HG03064 (cell line): ENCODE results near the gene PROSER3.
A peak's percentile ranks its signal among the peaks of the same experiment; 100 is the strongest.

Experiments used
- ATAC-seq: cut with Tn5 transposase; IDR thresholded peaks from one replicate; pipeline ENCODE4 v1.9.1; 2021; ENCODE audit warnings: low read depth; ENCODE audit not compliant: unreplicated experiment

Gene PROSER3

DNA sequence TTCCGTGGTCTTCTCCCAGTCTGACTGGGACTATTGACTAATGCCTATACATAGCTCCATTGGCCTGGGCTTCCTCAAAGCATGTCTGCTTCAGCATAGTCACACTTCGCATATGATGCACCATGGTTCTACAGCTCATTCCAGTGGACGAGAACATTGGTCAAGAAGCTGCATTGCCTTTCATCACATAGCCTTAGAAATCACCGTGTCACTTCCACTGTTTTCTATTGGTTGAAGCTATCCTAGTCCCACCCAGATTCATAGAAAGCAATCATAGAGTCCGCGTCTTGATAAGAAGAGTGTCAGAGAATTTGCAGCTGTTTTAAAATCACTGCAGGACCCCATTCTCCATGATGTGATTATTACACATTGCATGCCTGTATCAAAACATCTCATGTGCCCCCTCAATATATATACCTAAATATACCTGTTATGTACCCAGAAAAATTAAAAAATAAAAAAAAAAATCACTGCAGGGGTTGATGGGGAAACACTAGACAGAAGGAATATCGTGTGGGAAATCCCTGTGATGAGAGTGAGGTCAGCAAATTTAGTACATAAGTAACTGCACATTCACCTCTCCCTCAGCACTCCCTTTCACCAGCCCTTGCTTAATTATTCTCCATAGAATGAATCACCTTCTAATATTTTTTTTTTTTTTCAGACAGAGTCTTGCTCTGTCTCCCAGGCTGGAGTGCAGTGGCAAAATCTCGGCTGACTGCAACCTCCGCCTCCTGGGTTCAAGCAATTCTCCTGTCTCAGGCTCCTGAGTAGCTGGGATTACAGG lies 15.2 kb downstream of the PROSER3 start:
- no peak for ATAC-seq

DNA sequence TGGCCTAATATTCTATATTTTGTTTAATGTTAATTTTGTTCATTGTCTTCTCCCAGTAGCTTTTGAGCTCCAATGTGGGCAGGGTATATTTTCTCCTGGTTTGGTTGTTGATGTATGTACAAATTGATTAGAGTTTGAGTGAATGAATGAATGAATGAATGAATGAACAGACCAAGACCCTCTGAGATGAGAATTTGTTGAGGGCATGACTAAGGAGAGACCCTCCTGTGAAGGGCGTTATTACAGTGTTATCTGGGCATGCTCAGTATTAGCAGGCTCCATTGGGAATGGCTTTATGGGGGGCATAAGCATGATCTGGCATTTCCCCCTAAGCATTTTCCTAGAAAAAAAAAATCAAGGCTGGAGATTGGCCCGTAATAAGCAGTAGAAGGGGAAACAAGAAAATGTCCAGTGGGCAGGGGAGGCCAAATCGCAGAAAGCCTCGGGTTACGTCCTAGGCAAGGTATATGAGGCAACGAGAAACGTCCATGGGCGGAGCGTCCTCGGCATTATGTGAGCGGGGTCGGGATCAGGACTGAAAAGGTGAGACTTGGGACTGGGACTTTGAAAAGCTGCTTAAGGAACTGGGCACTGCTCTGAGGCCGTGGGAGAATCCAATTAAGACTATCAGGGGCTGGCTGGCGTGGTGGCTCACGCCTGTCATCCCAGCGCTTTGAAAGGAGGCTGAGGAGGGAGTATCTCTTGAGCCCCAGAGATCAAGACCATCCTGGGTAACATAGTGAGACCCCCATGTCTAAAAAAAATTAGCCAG lies 16.5 kb downstream of the PROSER3 start:
- ATAC-seq, result no peak

DNA sequence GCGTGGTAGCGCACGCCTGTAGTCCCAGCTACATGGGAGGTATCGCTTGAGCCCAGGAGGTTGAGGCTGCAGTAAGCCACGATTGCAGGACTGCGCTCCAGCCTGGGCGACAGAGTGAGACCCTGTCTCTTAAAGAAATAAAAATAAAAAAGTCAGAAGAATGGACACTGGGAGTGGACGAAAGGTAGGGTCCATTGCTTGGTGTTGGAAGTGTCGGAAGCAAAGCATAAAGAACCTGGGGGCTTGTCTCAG lies 17.0 kb downstream of the PROSER3 start:
- ATAC-seq, result no peak

DNA sequence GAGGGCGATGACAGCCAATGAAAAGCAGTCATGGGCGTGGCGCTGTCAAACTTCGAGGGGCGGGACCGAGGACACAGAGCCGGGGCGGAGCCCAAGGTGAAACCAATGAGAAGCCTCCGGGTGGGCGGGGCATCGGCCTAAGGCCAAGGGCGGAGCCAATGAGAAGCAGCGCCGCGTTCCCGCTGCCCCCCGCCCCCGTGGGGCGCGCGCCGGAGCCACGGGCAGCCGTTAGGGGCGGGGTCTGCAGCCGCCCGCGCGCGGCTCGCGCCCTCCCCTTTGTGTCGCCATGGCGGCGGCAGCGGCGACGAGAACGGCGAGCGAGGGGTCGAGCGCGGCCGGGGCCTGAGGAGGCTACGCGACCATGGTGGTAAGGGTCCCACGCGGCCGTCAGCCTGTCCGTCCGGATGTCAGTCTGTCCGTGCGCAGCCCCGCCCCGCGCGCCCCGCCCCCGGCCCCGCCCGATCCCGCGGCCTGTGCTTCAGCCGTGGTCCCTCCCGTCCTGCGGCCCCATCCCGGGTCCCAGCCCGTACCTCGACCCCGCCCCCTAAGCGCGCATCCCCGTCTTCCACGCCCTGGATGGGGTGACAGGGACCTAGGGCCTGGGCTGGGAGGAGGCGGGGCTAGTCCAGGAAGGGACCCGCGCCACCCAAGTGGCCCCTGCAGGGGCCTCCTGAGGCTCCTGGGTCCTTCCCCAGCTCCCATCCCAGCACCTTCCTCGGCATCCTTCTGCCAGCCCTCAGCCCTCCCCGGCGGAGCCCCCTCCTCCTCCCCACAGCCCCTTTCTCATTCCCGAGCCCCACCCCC lies 17.5 kb downstream of the PROSER3 start, which contains the start of gene ARHGAP33:
TSS of gene ARHGAP33 (plus strand) at position 267 of the 804 bp plus-strand sequence. CDS start at position 362, 95 bp downstream.
- peak; percentile 78 for ATAC-seq

DNA sequence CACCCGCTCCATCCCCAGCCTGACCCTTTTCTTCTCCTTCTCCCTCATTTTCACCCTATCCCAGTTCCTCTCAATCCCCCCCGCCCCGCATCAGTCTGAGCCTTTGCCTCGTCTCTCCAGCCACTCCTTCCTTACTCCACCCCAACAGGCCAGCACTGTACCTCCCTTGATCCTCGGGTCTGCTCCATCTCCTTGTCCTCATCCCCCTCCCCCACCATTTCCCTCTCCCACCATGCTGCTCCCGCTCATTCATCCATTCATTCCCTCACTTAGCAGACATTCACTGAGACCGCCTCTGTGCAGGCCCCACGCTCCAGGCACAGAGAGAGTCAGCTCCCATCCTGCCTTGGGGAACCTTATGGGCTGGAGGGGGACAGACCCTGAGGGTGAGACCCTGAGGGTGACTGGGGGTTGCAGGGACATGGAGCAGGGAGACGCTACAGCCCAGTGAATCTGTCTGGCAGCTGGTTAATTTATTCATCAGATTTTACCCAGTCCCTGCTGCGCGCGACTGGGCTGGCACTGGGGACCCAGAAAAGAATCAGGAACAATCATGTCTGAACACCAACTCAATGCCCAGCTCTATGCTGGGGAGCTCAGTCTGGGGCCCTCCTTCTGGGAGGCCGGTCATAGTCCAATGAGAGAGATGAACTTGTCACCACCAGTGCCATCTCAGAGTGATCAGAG lies 18.3 kb downstream of the PROSER3 start:
- no peak for ATAC-seq

DNA sequence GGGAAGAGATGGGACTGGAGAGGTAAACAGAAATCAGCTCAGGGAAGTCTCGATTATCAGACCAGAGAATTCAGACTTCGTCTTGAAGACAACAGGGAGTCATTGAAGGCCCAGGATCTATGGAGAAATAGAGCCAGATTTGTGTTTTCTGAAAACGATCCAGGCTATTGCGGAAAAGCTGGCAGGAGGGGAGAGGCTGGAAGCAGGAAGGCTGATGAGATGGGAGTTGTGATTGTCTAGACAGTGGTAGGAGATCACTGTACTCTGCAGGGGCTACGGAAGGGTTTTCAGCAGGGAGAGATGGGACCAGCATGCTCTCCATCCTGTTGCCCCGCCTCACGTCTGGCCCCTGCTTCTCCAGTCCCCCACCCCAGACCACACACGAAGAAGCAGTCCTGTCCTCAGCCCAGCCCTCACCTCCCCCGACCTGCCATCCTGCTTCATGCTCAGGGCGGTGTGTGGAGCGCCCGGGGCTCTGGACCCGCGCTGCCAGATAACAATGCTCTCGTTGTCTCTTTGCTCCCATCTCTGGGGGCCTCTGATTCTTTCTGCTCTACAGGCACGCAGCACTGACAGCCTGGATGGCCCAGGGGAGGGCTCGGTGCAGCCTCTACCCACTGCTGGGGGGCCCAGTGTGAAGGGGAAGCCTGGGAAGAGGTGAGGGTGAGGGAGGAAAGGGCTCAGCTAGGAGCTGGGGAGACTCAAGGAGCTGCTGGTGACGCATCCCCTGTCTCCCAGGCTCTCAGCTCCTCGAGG lies 19.3 kb downstream of the PROSER3 start:
- no peak for ATAC-seq

DNA sequence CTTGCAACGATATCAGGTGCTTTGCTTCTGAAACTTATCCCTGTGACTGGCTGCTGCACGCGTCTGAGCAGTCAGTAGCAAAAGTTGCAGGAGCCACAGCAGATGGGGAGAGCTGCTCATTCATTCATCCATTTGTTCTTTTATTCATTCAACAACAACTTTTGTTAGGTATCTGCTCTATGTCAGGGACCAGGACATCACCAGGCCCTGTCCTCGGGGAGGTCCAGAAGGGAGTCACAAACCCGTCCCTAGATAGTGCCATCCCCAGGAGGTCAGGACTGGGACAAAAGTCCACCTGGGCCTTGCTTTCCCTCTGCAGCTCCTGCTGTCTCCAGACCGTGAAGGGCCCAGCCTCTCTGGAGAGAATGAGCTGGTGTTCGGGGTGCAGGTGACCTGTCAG lies 20.0 kb downstream of the PROSER3 start:
- ATAC-seq, result no peak

DNA sequence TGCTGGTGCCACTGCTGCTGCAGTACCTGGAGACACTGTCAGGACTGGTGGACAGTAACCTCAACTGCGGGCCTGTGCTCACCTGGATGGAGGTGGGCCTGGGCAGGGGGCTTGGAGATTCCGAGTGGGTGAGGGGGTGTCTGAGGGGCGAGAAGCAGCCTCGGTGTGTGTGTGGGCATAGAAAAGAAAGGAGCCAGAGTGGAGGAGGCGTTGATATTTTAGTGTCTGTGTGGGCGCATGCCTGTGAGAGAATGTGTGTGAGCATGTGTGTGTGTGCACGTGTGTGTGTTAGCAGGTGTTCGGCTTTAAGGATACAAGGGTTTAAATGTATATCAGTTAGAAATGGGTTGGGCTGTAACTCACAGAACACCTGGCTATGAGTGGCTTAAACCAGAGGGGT lies 21.1 kb downstream of the PROSER3 start:
- ATAC-seq, result no peak

DNA sequence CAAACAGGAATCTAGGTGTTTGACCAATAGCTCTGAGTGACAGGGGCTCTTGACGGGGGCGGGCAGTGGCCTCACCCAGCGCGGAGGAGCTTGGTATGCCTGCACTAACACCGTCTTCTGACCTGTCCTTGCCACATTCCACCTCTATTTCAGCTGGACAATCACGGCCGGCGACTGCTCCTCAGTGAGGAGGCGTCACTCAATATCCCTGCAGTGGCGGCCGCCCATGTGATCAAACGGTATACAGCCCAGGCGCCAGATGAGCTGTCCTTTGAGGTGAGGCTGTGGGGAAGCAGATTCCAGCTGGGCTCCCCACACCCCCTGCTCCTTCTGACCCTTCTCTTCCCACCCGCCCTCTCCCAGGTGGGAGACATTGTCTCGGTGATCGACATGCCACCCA lies 22.1 kb downstream of the PROSER3 start:
- ATAC-seq, result no peak

DNA sequence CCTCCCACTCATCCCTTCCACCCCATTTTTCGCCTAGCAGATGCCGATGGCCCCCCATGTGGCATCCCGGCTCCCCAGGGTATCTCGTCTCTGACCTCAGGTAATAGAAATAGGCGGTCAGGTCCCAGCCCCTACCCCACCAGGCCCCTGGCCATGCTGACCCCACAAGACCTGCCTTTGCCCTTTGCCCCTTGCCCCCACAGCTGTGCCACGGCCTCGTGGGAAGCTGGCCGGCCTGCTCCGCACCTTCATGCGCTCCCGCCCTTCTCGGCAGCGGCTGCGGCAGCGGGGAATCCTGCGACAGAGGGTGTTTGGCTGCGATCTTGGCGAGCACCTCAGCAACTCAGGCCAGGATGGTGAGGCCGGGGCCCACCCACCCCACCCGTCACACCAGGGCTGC lies 22.7 kb downstream of the PROSER3 start:
- ATAC-seq, result no peak

DNA sequence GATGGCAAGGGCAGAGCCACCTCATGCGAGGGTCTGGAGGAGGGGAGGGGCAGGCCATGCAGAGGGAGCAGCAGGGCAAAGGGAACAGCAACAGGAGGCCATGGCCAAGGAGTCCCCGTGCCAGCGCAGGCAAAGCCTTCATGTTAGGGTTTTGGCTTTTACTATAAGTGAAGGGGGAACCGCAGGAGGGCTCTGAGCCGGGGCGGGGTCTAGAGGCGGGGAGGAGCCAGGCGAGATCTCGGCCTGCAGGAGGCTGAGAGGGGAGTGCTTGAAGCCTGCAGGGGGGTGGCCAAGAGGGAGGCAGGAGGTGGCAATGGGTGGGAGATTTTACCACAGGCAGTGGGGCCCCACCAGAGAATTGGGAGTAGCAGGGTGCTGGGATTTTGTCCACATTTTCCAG lies 23.7 kb downstream of the PROSER3 start:
- ATAC-seq, result no peak

DNA sequence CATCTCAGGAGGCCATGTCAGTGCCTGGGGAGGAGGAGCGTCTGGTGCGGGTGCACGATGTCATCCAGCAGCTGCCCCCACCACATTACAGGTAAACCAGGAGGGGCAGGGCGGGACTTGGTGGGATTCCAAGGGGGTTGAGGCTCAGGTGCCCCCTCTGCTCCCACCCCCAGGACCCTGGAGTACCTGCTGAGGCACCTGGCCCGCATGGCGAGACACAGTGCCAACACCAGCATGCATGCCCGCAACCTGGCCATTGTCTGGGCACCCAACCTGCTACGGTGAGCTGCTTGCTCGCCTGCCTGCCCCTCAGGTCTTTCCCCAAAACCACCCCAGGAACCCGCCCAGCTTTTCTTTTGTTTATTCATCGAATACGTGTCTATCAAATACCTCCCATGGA lies 24.6 kb downstream of the PROSER3 start:
- no peak for ATAC-seq

DNA sequence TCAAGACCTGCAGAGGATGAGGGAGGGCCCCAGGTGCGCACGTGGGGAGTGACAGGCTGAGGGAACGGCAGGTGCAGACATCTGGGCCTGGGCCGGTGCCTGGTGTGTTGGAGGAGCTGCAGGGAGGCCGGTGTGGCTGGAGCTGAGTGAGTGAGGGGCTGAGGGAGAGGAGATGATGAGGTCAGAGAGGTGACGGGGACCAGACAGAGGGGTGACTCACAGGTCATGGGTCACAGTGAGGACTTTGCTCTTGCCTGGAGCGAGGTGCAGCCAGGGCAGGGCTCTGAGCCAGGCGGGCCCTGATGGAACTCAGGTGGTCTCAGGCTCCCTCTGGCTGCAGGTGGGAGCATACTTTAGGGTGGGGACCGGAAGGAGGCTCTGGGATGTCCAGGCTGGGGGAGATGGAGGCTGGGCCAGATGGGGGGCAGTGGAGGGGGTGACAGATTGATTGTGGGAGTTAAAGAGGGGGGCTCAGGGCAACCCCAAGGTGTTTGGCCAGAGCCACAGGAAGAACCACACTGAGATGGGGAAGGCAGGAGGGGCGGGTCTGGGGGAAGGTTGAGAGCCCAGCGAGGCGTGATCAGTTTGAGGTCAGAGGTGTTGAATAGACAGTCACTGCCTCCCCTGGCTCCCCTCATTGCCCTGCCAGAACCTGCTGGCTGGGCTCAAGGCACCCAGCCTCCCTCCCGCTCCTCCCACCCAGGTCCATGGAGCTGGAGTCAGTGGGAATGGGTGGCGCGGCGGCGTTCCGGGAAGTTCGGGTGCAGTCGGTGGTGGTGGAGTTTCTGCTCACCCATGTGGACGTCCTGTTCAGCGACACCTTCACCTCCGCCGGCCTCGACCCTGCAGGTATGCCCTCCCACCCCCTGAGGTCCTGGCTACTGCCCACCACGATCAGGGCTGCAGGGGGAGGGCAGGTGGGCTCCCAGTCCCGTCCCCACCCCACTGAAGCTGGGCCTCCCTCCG lies 25.8 kb downstream of the PROSER3 start:
- no peak for ATAC-seq

DNA sequence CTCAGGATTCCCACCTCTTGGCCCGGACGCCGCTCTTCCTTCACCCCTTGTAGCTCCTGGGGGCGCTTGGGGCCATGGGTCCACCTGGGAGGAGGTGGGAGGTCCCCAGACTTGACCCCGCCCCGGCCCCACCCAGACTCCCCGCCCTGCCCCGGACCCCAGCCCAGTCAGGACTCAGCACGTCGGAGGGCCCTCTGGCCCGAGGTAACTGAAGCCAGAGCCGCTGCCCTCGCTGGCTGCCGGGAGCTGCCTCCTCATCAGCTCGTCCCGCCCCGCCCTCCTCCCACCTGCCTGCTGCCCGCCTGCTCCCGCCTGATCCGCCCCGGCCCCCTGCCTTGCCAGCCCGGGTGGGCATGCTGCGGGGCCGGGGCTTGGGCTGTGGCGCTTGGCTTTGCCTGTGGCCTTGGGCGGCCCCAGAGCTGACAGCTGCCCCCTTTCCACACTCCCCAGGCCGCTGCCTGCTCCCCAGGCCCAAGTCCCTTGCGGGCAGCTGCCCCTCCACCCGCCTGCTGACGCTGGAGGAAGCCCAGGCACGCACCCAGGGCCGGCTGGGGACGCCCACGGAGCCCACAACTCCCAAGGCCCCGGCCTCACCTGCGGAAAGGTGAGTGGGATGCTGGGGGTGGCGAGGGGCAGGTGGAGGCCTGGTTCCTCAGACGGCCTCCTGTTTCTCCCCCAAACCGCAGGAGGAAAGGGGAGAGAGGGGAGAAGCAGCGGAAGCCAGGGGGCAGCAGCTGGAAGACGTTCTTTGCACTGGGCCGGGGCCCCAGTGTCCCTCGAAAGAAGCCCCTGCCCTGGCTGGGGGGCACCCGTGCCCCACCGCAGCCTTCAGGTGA lies 26.7 kb downstream of the PROSER3 start:
- ATAC-seq, result no peak

DNA sequence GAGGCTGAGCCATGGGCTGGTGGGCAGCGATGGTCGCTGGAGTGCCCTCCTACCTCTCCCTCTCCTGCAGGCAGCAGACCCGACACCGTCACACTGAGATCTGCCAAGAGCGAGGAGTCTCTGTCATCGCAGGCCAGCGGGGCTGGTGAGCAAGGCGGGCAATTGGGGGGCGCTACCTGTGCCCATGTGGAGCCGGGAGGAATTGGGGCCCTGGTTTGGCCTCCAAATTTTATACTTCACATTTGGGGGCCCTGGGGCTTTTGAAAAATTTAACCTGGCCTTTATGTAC lies 27.3 kb downstream of the PROSER3 start:
- ATAC-seq, result no peak

DNA sequence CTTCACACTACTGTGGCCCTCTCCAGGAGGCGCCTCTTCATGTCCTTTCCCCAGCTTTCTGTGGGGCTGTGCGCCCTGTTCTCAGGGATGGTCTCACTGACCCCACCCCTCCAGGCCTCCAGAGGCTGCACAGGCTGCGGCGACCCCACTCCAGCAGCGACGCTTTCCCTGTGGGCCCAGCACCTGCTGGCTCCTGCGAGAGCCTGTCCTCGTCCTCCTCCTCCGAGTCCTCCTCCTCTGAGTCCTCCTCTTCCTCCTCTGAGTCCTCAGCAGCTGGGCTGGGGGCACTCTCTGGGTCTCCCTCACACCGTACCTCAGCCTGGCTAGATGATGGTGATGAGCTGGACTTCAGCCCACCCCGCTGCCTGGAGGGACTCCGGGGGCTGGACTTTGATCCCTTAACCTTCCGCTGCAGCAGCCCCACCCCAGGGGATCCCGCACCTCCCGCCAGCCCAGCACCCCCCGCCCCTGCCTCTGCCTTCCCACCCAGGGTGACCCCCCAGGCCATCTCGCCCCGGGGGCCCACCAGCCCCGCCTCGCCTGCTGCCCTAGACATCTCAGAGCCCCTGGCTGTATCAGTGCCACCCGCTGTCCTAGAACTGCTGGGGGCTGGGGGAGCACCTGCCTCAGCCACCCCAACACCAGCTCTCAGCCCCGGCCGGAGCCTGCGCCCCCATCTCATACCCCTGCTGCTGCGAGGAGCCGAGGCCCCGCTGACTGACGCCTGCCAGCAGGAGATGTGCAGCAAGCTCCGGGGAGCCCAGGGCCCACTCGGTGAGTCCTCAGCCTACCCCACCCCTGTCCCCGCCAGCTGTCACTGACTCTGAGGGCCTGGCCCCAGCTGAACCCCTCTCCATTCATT lies 28.6 kb downstream of the PROSER3 start:
- no peak for ATAC-seq

DNA sequence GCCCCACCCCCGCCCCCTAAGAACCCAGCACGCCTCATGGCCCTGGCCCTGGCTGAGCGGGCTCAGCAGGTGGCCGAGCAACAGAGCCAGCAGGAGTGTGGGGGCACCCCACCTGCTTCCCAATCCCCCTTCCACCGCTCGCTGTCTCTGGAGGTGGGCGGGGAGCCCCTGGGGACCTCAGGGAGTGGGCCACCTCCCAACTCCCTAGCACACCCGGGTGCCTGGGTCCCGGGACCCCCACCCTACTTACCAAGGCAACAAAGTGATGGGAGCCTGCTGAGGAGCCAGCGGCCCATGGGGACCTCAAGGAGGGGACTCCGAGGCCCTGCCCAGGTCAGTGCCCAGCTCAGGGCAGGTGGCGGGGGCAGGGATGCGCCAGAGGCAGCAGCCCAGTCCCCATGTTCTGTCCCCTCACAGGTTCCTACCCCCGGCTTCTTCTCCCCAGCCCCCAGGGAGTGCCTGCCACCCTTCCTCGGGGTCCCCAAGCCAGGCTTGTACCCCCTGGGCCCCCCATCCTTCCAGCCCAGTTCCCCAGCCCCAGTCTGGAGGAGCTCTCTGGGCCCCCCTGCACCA lies 29.3 kb downstream of the PROSER3 start:
- ATAC-seq, result no peak
